ENCODE results near the gene SPATA9. TPM values are rescaled to one million over a fixed set of nuclear protein-coding genes. Genes with fewer than 3 reads are reported as not detected.

Gene SPATA9
- polyA plus RNA-seq, 1 of the 3 experiments (the other 2 are of a cell fraction) = 0.07 TPM

DNA sequence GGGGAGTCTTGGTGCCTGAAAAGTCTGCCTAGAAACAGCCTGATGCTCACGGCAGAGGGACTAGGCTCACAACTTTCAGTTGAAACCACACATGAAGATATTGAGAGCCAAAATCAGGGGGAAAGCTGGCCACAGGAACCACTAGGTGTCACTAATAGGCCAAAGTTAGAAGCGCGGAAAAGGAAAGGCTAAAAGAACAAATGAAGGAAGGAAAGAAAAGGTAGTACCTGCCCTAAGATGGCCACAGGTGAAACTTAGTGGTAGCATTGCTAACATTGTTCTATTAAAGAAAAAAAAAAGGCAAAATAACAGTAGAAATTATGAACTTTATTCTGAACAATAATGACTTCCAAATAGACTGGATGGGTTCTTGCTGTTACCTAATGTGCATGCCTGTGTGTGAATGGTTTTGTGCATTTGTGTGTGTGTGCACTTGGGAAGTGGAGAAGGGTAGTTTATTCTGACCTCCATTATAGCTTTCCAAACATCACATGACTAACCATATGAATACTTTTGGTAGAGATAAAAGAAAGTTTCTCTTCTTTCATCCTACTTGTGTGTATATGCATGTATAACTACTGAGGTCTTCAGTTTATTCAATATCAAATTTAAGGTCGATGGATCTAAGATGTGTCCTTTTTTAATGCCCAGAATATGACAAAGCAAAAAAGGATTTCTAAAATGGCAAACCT is 38.3 kb downstream of the SPATA9 start:
- CTCF ChIA-PET = interaction anchor here (0.6 to 9.5 kb wide), 33 partner anchors 9 to 1027 kb away, joined by 3 to 139 read pairs (median 5); partner anchors contain the start of genes GLRX, GPR150 and RHOBTB3

GRCh38 chr5:95643152-95643551 is 39.6 kb downstream of the SPATA9 start:
- Histone ChIP-seq H2AFZ (ENCODE audit: low read depth) (no peak overlapping the region), H3K9me3 (no peaks in the 10 kb centered on the region), H3F3A (replicated peaks; ENCODE audit: insufficient read depth) (peaks cover 6% of the 10 kb centered on the region), H3K4me3 (ENCODE audit: low read depth in 2 of 2, low read length in 1 of 2) (no peak overlapping the region), H4K20me1 (ENCODE audit: insufficient read depth) (no peaks in the 10 kb centered on the region), H3K4me1 (ENCODE audit: control insufficient read depth in 1 of 2, insufficient read depth in 2 of 2, low read depth in 1 of 2, low read length in 1 of 2) (peaks cover 0 to 6% of the 10 kb centered on the region in 2 experiments; a peak in 2 of 4 replicates), H3K9ac (no peak overlapping the region), H3K9me2 (no peaks in the 10 kb centered on the region), H3K27ac (ENCODE audit: low read depth in 2 of 2, low read length in 1 of 2) (no peak overlapping the region), H3K79me2 (ENCODE audit: insufficient read depth) (no peaks in the 10 kb centered on the region), H3K36me3 (replicated peaks in 1 of 2; ENCODE audit: control insufficient read depth in 1 of 2, insufficient read depth in 2 of 2, low read length in 1 of 2) (no peaks in the 10 kb centered on the region), H3K4me2 (no peak overlapping the region), H3K27me3 (ENCODE audit: insufficient read depth) (no peaks in the 10 kb centered on the region)
- ChIA-PET POLR2A (no interaction called here), CTCF (interaction anchor here (1.1 to 9.5 kb wide), 12 partner anchors 18 to 693 kb away, joined by 3 to 139 read pairs (median 6); partner anchors contain the start of gene GLRX)
- DNase-seq = no peak
- WGBS (ENCODE audit: low lambda C conversion rate) = 86% methylated on average over 7 of the region's 7 CpGs
- TF ChIP-seq PBX3 (IDR thresholded peaks at IDR 0.05) = no peak
- no peak for TF ChIP-seq YY1 (IDR thresholded peaks at IDR 0.05; ENCODE audit: low read depth)
- TF ChIP-seq JUND (IDR thresholded peaks at IDR 0.05) = no peak
- no peak for TF ChIP-seq ELF1 (IDR thresholded peaks at IDR 0.05)
- no peak for TF ChIP-seq FOSL2 (IDR thresholded peaks at IDR 0.05; ENCODE audit: borderline replicate concordance, low read depth)
- TF ChIP-seq, protein P1, sequence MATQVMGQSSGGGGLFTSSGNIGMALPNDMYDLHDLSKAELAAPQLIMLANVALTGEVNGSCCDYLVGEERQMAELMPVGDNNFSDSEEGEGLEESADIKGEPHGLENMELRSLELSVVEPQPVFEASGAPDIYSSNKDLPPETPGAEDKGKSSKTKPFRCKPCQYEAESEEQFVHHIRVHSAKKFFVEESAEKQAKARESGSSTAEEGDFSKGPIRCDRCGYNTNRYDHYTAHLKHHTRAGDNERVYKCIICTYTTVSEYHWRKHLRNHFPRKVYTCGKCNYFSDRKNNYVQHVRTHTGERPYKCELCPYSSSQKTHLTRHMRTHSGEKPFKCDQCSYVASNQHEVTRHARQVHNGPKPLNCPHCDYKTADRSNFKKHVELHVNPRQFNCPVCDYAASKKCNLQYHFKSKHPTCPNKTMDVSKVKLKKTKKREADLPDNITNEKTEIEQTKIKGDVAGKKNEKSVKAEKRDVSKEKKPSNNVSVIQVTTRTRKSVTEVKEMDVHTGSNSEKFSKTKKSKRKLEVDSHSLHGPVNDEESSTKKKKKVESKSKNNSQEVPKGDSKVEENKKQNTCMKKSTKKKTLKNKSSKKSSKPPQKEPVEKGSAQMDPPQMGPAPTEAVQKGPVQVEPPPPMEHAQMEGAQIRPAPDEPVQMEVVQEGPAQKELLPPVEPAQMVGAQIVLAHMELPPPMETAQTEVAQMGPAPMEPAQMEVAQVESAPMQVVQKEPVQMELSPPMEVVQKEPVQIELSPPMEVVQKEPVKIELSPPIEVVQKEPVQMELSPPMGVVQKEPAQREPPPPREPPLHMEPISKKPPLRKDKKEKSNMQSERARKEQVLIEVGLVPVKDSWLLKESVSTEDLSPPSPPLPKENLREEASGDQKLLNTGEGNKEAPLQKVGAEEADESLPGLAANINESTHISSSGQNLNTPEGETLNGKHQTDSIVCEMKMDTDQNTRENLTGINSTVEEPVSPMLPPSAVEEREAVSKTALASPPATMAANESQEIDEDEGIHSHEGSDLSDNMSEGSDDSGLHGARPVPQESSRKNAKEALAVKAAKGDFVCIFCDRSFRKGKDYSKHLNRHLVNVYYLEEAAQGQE (IDR thresholded peaks at IDR 0.05; ENCODE audit: low read depth, low read length) = no peak
- no peak for TF ChIP-seq RXRA (IDR thresholded peaks at IDR 0.05; ENCODE audit: borderline replicate concordance, low read depth)
- no peak for TF ChIP-seq GABPA (IDR thresholded peaks at IDR 0.05; ENCODE audit: low read depth)
- no peak for TF ChIP-seq FOXM1 (IDR thresholded peaks at IDR 0.05; ENCODE audit: low read depth)
- no peak for TF ChIP-seq CHD2 (IDR thresholded peaks at IDR 0.05; ENCODE audit: low read length, partially characterized antibody)
- no peak for TF ChIP-seq EZH2phosphoT487 (IDR thresholded peaks at IDR 0.05; ENCODE audit: borderline replicate concordance, low read depth)
- no peak for TF ChIP-seq USF2 (IDR thresholded peaks at IDR 0.05; ENCODE audit: borderline replicate concordance, low read depth, low read length)
- no peak for TF ChIP-seq TAF1 (IDR thresholded peaks at IDR 0.05; ENCODE audit: borderline replicate concordance, low read depth, low read length)
- no peak for TF ChIP-seq MEF2A (IDR thresholded peaks at IDR 0.05; ENCODE audit: borderline replicate concordance, low read depth)

More for the DNA sequence above, 38.3 kb downstream of the SPATA9 start:
- TF ChIP-seq MXI1 (IDR thresholded peaks at IDR 0.05; ENCODE audit: low read depth, low read length) (0 out of 2 replicates have a peak, but pooled peaks have one; percentile 15), TAF1 (IDR thresholded peaks at IDR 0.05; ENCODE audit: borderline replicate concordance, low read depth, low read length) (no peak), SMC3 (IDR thresholded peaks at IDR 0.05; ENCODE audit: low read depth, low read length) (peak; percentile 76), RAD21 (IDR thresholded peaks at IDR 0.05; ENCODE audit: low read length) (peak; percentile 90), TEAD4 (IDR thresholded peaks at IDR 0.05; ENCODE audit: borderline replicate concordance, insufficient read depth) (no peak), RCOR1 (IDR thresholded peaks at IDR 0.05; ENCODE audit: low read length) (no peak)
- TF ChIP-seq, protein P2, sequence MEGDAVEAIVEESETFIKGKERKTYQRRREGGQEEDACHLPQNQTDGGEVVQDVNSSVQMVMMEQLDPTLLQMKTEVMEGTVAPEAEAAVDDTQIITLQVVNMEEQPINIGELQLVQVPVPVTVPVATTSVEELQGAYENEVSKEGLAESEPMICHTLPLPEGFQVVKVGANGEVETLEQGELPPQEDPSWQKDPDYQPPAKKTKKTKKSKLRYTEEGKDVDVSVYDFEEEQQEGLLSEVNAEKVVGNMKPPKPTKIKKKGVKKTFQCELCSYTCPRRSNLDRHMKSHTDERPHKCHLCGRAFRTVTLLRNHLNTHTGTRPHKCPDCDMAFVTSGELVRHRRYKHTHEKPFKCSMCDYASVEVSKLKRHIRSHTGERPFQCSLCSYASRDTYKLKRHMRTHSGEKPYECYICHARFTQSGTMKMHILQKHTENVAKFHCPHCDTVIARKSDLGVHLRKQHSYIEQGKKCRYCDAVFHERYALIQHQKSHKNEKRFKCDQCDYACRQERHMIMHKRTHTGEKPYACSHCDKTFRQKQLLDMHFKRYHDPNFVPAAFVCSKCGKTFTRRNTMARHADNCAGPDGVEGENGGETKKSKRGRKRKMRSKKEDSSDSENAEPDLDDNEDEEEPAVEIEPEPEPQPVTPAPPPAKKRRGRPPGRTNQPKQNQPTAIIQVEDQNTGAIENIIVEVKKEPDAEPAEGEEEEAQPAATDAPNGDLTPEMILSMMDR (IDR thresholded peaks at IDR 0.05) = peak; percentile 86
- H2AFZ ChIP-seq (ENCODE audit: low read depth) = peak overlapping the region; percentile 84
- H3F3A ChIP-seq (replicated peaks; ENCODE audit: insufficient read depth) = peaks cover 13% of the 10 kb centered on the region
- H3K27ac ChIP-seq (ENCODE audit: low read depth in 2 of 2, low read length in 1 of 2) = no peak overlapping the region; a peak in 1 of 4 replicates
- no peak overlapping the region for H3K9ac ChIP-seq
- no peaks in the 10 kb centered on the region for H3K79me2 ChIP-seq (ENCODE audit: insufficient read depth)
- no peaks in the 10 kb centered on the region for H3K36me3 ChIP-seq (replicated peaks in 1 of 2; ENCODE audit: control insufficient read depth in 1 of 2, insufficient read depth in 2 of 2, low read length in 1 of 2)
- no peaks in the 10 kb centered on the region for H4K20me1 ChIP-seq (ENCODE audit: insufficient read depth)
- no peaks in the 10 kb centered on the region for H3K9me2 ChIP-seq
- no peaks in the 10 kb centered on the region for H3K27me3 ChIP-seq (ENCODE audit: insufficient read depth)
- POLR2A ChIA-PET = no interaction called here
- no peaks in the 10 kb centered on the region for H3K9me3 ChIP-seq
- H3K4me3 ChIP-seq (ENCODE audit: low read depth in 2 of 2, low read length in 1 of 2) = no peak overlapping the region
- no peak overlapping the region for H3K4me2 ChIP-seq
- peak; percentile 44 for DNase-seq
- 12% methylated on average over 4 of the region's 4 CpGs for WGBS (ENCODE audit: low lambda C conversion rate)
- H3K4me1 ChIP-seq (ENCODE audit: control insufficient read depth in 1 of 2, insufficient read depth in 2 of 2, low read depth in 1 of 2, low read length in 1 of 2) = peaks cover 0 to 6% of the 10 kb centered on the region in 2 experiments; a peak in 2 of 4 replicates
